Left hindlimb (tissue), 1 donor: ENCODE data around the gene SULT1E1.
"Not testable (repeated sequence)": the region's sequence is repeated elsewhere in the genome, so short reads cannot be mapped to it uniquely, and the experiment has no call there.

Source experiments
- DNase-seq: peaks from one replicate; pipeline ENCODE4 v3.0.0-alpha.2; 2018

Gene SULT1E1

GRCh38 chr4:69838977-69839376, 21.0 kb downstream of the SULT1E1 start:
- DNase-seq = no peak

- no peak for DNase-seq
These were observed 23.7 kb downstream of the SULT1E1 start for GRCh38 chr4:69836287-69836686.

GRCh38 chr4:69835766-69836165, 24.2 kb downstream of the SULT1E1 start:
- DNase-seq = no peak

GRCh38 chr4:69833251-69833650, 26.7 kb downstream of the SULT1E1 start:
- DNase-seq = no peak

- no peak for DNase-seq
These were observed 27.5 kb downstream of the SULT1E1 start for GRCh38 chr4:69832326-69833030.

- DNase-seq = no peak
These were observed 28.2 kb downstream of the SULT1E1 start for GRCh38 chr4:69831646-69832325.

- no peak for DNase-seq
These were observed 28.7 kb downstream of the SULT1E1 start for GRCh38 chr4:69831270-69831627.

- DNase-seq = no peak
These were observed 29.2 kb downstream of the SULT1E1 start for GRCh38 chr4:69830560-69831269.

GRCh38 chr4:69830192-69830559, 29.8 kb downstream of the SULT1E1 start:
- no peak for DNase-seq

GRCh38 chr4:69829678-69830077, 30.3 kb downstream of the SULT1E1 start:
- no peak for DNase-seq

GRCh38 chr4:69828828-69829227, 31.1 kb downstream of the SULT1E1 start:
- no peak for DNase-seq

GRCh38 chr4:69825056-69825455, 34.9 kb downstream of the SULT1E1 start:
- not testable (repeated sequence) for DNase-seq

GRCh38 chr4:69823481-69824186, 36.3 kb downstream of the SULT1E1 start:
- DNase-seq = no peak

GRCh38 chr4:69823048-69823447, 36.9 kb downstream of the SULT1E1 start:
- DNase-seq = no peak

GRCh38 chr4:69822198-69822597, 37.7 kb downstream of the SULT1E1 start:
- no peak for DNase-seq

- DNase-seq = no peak
These were observed 41.8 kb downstream of the SULT1E1 start for GRCh38 chr4:69818060-69818639.

GRCh38 chr4:69816236-69816635, 43.7 kb downstream of the SULT1E1 start:
- no peak for DNase-seq

- DNase-seq = no peak
These were observed 46.3 kb downstream of the SULT1E1 start for GRCh38 chr4:69813628-69814027.

GRCh38 chr4:69811166-69811565, 48.8 kb downstream of the SULT1E1 start:
- no peak for DNase-seq

- no peak for DNase-seq
These were observed 59.3 kb downstream of the SULT1E1 start for GRCh38 chr4:69800599-69800998.

- DNase-seq = no peak
These were observed 60.6 kb downstream of the SULT1E1 start for GRCh38 chr4:69799337-69799736.

GRCh38 chr4:69793732-69794131, 66.2 kb downstream of the SULT1E1 start:
- DNase-seq = no peak
